Retinal pigment epithelial cell (primary cell): Measurements from ENCODE around the gene RNASET2.
A peak's percentile ranks its signal among the peaks of the same experiment; 100 is the strongest.

ENCODE experiments used
- DNase-seq: peaks from one replicate; pipeline ENCODE4 v3.0.0-alpha.2; 2010; ENCODE audit warnings: low read depth
- H3K4me3 ChIP-seq: 2 replicates; pipeline ENCODE4 v1.5.1; 2011; ENCODE audit warnings: mild to moderate bottlenecking, low read length, control low read depth, moderate library complexity
- CTCF ChIP-seq: conservative IDR thresholded peaks from 2 replicates; pipeline ENCODE4 v1.5.1; 2011; ENCODE audit warnings: low read depth, low read length, control low read depth, inconsistent platforms

The RNASET2 gene

GRCh38 chr6:166931426-166931970 is 24.9 kb downstream of the RNASET2 start:
- DNase-seq: no peak
- TF ChIP-seq CTCF: no peak
- no peak overlapping the region for H3K4me3 ChIP-seq

- H3K4me3 ChIP-seq: no peak overlapping the region
- TF ChIP-seq CTCF: no peak
- no peak for DNase-seq
Measured at GRCh38 chr6:166930354-166930891, 25.9 kb downstream of the RNASET2 start.

- TF ChIP-seq CTCF: peak; percentile 22
- H3K4me3 ChIP-seq: no peak overlapping the region
- no peak for DNase-seq
Measured at GRCh38 chr6:166929542-166930189, 26.7 kb downstream of the RNASET2 start.

- H3K4me3 ChIP-seq: no peak overlapping the region
- DNase-seq: no peak
- no peak for TF ChIP-seq CTCF
Measured at GRCh38 chr6:166928644-166929541, 27.5 kb downstream of the RNASET2 start.

GRCh38 chr6:166927935-166928643 is 28.3 kb downstream of the RNASET2 start:
- TF ChIP-seq CTCF: no peak
- DNase-seq: no peak
- H3K4me3 ChIP-seq: no peak overlapping the region

- no peak for DNase-seq
- no peak for TF ChIP-seq CTCF
- H3K4me3 ChIP-seq: no peak overlapping the region
Measured at GRCh38 chr6:166927240-166927934, 29.0 kb downstream of the RNASET2 start.
